Hippocampal formation (tissue), 2 donors: ENCODE measurements around the gene BRCC3.

ENCODE experiments used
- DNase-seq, 2 donors: peaks; one replicate each; lab custom pipeline; 2025; lab: John Stamatoyannopoulos, UW

Gene BRCC3

DNA sequence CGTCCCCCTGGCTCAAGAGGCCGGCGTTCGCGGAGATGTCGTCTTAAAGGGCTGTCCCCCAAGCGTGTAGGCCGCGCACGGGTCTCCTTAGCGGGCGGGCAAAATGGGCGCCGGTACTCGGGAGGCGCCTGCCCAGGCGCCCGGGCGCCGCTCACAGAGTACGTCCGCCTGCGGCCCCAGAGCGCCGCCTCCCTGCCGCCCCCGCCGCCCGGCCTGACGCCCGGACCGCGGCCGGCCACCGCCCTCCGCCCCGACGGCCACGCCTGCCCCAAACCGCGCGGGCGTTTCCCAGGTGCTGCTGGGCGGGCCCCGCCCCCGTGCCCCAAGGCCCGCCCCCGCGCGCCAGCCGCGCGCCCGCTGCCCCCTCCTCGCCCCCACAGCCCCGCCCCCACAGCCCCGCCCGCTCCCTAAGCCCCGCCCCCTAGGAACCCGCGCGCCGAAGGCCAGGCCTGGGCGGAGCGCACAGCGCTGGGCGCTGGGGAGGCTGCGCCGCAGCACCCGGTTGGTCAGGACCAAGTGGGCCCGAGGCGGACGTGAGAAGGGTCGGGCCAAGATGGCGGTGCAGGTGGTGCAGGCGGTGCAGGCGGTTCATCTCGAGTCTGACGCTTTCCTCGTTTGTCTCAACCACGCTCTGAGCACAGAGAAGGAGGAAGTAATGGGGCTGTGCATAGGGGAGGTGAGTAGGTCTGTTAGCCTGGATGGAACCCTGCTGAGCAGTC, at the start of gene BRCC3, which contains the start of the genes CMC4 and MTCP1:
Gene BRCC3, plus strand, starts transcription at position 534 of the 719 bp plus-strand sequence. Its CDS starts 20 bp downstream, at position 554.
Gene CMC4, minus strand, starts transcription at position 162 of the 719 bp plus-strand sequence. CDS start 7,113 bp downstream, outside the sequence.
Gene MTCP1, minus strand, starts transcription at position 162 of the 719 bp plus-strand sequence. CDS start 5,126 bp downstream, outside the sequence.
- peak; percentile 51 to 77 for DNase-seq

DNA sequence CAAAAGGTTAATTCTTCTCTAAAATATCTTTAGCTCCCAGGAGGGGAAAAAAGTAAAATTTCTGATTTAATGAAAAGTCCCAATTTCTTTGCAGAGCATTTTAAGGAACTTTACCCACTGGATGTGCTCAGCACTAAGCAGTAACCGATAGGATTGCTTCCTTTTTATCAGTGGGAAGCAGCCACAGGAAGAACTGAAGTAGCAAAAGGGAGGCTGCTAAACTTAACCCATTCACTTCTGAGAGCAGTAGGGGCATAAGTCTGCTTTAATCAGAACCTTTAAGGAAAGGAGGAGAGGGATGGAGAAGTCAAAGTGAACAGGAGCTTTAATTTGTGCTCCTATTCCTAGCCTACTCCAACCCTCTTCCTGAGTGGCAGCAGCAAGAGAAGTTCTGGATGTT, 48.7 kb upstream of the BRCC3 start, which contains the start of gene F8:
Gene F8, minus strand, starts transcription at position 139 of the 400 bp plus-strand sequence. CDS start 171 bp downstream, outside the sequence.
- DNase-seq: no peak

DNA sequence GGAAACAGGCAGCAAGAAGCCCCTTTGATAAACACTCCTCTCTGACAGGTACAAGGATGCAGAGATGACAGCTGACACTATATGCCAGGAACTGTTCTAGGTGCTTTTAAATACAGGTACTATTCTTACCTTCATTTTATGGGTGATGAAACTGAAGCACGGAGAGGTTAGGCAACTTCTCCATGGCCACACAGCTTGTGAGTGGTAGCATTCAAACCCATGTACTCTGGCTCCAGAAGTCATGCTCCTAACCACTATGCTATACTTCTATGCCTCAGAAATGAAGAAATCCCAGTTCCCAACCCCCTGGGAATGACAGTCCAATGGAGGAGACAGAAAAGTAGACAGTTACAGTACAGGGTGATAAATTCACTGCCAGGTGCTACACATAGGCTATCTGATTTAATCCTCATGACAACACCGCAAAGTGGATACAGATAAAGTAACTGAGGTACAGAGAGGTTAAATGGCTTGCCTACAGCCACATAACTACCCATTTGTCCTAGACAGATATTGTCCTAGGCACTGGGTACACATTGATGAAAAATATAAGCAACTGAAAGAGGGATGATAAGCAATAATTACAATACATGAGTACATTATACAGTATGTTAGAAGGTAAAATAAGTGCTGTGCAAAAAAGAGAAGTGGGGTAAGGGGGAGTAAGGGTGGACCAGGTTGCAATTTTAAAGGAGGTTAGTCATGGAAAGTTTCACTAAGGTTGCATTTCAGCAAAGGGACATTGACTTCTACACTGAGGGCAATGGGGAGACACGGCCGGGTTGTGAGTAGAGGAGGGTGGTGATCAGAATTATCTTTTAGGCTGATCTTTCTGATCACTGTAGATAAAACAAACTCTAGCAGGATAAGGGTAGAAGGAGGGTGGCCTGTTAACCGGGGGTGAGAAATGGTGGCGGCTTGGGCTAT, 47.1 kb upstream of the BRCC3 start:
- DNase-seq: no peak

DNA sequence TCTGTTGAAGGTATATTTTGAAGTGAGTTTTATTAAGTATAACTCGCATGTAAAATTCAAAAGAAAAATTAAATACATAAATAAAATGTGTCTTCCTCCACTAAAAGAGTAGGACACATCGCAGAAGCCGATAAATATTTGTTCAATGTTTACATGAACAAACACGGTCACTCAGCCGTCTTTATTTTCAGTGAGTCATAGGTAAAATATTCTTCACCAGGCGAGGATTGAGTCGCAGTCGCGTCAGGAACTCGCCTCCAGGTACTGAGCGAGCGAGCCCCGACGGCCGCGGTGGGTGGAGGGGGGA, 44.9 kb upstream of the BRCC3 start:
- DNase-seq: no peak

DNA sequence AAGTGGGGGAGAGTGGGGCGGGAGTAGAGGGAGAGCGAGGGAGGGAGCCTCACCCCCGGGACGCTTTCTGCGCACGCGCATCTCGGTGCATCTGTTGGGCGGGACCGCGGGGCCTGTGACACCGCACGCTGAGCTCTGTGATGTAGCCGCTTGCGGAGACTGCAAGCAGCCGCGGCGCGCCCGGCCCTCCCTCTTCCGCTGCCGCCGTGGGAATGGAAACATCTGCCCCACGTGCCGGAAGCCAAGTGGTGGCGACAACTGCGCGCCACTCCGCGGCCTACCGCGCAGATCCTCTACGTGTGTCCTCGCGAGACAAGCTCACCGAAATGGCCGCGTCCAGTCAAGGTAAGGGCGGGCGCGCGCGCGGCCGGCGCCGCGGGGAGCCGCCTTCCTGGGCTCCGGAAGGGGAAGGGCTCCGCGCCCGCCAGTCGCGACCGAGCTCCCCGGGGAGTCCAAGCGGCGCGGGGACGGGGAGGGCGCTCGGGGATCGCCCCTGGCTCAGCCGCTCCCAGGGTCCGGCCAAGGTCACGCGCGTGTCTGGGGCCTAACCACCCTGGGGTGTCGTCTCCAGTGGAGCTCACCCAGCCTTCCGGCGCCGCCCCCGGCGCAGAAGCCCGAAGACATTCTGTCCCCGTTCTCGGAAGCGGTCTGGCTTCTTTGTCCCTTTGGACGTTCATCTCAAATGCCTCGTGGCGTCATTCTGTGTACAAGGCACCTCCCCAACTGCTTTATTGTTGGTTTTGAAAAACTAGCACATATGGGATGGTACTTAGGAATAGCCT, 44.4 kb upstream of the BRCC3 start, which contains the start of gene FUNDC2:
Gene FUNDC2, plus strand, starts transcription at position 118 of the 782 bp plus-strand sequence. Its CDS starts 95 bp downstream, at position 213.
- peak; percentile 76 to 83 for DNase-seq

DNA sequence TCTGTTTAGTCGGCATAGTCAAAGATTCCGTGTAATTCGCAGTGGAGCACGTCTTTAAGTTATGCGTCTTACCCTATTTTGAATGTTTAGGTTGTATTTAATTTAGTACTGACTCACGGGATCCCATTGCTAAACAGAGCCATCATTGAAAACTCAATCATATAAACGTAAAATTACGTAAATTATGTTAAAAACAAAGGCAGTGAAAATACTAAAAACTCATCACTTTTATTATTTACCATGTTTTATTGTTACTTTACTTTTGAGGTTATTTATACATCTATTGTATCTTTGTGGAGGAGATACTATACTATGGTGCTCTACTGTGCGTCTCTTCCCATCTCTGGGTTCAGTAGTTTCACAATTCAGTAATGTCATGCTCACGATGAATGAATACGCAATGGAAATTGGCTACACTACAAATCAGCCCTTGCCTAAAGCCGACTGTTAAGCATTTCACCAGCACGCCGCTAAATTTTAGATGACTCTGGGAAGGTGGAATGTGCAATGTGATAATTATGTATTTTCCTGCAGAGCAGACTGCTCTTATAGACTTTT, 43.7 kb upstream of the BRCC3 start:
- peak in 1 of 2 donors; percentile 4 for DNase-seq

DNA sequence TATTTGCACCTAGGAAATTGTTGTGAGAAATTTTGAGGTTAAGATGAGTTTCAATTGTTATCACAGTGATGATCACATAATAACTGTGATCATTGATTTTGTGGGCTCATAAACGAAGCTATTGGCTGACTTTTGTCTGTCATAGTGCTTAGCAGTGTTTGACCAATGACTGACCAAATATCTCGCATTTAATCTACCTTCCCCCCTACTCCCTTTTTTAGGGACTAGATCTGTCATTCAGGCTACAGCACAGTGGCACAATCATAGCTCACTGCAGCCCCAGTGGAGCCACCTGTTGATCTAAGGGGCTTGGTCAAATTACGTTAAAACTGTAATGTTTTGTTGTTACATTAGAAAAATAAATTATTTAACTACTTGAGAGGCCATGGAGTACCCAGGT, 43.2 kb upstream of the BRCC3 start:
- no peak for DNase-seq

DNA sequence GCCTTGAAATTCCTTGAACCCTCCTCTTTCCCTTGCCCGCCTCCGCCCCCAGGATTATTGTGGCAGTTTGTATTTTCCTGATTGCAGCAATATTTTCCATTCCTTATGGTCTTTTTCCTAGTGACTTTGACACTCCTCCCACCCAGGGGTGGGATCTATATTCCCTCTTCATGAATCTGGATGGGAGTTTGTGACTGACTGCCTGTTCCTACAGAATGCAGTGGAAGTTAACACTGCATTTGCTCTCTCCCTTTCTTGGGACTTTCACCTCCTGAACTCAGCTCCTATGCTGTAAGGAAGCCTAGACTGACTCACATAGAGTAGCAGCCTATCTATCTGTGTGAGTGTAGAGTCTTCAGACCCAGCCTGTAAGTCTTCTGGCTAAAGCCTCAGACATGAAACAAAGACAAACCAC, 42.4 kb upstream of the BRCC3 start:
- no peak for DNase-seq

DNA sequence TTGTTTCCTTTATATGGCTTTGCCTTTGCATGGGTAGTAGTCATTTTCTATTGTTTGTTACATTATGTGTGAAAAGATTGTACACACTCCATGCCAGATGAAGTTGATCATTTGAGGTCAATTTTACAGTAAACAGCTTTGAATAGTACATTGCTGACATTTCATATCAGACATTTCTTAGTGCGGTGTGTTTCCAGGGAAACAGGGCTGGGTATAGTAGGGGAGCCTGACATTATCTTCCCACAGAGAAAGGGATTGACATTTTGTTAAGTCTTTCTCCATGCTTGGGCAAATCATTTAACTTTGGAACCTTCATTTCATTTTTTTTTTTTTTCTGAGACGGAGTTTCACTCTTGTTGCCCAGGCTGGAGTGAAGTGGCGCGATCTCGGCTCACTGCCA, 39.7 kb upstream of the BRCC3 start:
- DNase-seq: no peak

DNA sequence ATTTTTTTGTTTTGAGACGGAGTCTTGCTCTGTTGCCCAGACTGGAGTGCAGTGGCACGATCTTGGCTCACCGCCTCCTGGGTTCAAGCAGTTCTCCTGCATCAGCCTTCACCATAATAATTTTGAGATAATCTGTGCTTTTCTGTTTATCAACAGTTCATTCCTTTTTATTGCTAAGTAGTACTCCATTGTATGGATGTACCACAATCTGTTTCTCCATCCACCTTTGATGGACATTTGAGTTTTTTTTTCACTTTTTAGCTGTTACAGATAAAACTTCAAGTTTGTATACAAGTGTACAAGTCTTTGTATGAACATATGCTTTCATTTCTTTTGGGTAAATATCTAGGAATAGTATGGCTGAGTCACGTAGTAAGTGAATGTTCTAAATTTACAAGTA, 35.6 kb upstream of the BRCC3 start:
- no peak for DNase-seq

DNA sequence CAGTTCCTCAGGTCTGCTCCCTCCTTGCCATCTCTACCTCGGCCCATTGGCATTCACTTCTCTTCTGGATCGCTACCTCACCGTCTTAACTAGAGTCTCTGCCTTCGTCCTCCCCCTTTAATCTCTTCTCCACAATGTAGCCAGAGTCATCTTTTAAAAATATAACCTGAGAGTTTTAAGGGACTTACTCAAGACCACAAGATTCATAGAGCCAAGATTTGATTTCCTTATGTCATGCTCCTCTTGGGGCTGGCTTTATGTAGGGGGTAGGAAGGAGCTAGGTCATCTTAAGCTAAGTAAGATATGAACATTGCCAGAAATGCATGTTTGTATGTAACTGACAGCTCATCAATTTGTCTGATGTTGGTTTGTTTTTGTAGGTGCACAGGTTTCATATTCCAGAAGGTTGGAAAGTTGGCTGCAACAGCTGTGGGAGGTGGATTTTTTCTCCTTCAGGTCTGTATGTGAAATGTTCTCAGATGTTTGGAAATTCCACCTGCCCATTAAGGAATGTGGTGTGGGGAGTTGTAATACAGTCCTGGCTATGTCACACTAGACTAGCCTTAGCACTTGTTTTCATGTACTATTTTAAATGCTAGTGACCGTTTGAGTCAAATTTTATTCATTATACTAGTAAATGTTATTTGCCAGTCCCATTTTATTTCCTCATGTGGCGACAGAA, 25.0 kb upstream of the BRCC3 start:
- no peak for DNase-seq

DNA sequence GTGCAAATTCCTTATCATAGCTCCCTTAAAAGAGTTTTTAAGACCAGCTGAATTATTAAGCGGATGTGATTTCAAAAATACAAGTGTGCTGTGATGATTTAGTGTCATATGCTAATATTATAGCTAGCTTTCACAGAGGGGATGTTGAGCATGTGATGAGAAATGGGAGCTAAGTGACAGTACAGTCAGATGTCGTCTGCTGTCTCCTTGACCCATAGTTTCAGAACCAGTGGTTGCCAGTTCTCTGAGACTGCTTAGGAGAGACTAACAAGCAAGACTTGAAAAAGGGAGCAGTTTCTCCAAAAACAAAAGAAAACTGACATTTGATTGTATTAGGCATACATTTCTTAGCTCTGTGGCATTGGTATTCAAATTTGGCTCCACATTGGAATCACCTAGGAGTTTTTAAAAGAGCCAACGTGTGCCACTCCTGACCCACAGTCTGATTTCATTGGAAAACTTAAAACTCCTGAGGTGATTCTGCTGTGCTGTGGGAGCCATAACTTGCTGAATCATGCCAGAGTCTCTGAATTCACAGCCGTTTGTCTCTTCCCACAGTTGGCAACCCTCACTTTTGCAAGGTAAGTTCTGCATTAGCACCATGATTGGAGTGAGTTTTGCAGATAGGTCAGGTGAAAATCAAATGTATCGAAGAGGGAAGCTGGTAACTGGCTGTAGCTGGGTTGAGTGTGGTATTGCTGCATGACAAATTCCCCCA, 24.3 kb upstream of the BRCC3 start:
- DNase-seq: no peak

DNA sequence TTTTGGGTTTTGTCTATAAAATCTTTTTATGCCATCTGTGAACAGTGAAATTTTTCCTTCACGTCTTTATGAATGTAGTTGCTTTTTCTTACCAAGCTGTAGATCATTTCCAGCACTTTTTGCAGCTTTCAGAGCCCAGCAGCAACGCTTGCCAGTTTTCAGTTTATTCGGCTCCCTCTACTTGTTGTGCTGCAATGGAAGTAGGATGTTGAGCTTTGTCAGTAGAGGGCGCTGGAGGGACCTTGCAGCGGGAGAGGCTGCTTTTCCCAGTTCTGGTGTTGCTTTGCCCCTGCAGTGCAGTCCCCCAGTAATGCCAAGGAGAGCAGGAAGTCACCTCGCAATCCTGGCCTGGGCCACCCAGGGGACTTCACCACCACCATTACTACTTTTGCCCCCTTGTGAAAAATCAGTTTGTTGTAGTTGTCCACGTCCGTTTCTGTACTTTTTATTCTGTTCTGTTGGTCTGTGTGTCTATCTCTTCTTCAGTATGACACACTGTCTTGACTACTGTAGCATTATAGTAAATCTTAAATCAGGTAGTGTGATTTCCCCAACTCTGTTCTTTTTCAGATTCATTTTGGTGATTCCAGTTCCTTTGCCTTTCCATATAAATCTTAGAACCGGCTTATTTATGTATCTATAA, 22.2 kb upstream of the BRCC3 start:
- peak; percentile 20 to 41 for DNase-seq

DNA sequence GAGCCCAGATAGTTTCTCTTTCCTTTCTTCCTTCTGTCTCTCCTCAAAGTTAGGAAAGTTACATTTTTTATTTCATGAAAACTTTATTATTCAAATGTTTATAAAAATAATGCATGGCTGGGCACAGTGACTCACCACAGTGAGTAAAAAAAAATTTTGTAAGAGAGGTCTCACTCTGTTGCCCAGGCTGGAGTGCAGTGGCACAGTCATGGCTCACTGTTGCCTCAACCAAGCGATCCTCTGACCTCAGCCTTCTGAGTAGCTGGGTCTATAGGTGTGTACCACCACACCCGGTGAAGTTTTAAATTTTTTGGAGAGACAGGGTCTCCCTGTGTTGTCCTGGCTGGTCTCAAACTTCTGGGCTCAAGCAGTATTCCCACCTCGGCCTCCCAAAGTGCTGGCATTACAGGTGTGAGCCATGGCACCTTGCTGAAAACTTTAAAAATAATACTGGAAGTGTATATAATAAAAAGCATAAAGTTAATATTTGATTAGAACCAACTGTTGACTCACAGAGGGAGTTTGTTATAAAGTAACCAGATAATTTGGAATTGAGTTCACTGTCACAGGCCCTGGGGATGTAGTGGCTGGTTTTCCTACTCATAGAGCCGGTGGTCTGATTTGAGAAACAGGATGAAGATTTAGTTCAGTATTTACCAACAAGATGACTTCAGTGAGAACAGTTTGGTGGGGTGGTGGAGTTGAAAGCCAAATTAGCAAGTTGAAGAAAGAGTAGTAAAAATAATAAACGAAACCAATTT, 18.4 kb upstream of the BRCC3 start:
- no peak for DNase-seq

DNA sequence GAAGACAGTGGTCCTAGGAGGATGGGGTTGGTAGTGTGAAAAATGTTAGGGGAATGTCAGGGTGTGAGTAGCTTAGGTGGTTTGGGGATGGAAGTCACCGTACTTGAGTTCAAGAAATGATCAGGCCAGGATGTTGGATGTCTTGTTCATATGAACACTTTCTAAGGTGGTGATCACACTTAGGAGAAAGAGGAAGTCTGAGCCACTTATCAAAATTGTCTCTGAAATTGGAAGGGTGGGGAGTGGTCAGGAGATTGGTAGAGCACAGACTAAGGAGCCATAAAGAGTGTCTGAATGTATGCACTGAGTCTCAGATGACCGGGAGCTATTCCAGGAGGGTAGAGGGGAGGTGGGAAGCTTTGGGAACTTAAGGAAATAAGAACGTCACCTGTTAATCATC, 17.7 kb upstream of the BRCC3 start:
- DNase-seq: no peak

DNA sequence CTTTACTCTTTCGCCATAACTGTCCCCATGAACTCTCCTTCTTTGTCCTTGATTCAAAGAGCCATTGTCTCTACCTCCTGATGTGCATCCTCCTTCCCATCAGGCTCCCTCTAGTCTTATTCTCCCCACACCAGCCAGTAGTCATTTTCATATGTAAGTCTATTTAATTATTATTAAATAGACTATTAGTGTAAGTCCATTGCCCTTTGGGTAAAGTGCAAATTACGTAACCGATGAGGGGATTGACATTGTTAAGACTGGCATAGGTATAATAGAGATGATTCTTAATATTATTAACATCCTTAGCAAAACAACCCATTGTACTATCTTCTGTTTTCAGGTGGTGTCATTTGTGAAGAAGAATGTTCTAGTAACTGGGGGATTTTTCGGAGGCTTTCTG, 17.1 kb upstream of the BRCC3 start:
- DNase-seq: no peak

DNA sequence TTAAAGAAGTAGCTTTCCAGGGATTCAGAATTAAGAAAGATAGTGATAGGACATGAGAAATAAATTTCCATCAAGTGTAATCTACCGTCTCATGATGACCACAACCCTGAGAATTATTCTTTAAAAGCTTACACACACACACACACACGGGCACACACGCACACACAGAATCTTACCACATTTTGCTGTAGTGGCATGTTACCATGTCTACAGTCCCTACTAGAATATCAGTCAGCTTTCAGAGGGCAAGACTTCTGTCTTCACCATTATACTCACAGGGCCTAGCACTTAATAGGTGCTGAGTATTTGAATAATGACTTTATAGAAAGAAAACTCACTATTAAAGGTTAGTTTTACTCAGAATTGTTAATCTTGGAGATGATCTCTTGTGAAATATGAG, 15.8 kb upstream of the BRCC3 start:
- DNase-seq: no peak

DNA sequence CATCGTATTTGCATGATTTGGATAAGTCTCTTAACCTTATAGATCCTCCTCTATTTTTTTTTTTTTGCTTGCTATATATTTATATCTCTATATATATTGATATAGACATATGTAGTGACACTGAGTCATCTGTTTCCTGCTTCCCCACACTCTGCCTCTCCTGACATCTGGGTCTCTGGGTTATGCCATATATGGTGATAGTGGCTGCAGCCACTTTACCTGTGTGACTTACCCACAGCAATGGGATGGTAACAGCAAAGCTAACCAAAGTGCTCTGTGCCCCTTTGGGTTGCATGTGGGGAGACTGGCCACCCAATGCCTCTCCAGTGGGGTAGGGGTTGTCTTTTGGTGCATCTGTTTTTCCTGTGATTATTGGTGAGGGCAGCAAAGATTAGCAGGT, 14.8 kb upstream of the BRCC3 start:
- no peak for DNase-seq
